ENCODE measurements around the gene NDUFS5.
"Not testable (repeated sequence)": the region's sequence is repeated elsewhere in the genome, so short reads cannot be mapped to it uniquely, and the experiment has no call there.

NDUFS5 gene

GRCh38 chr1:39061951-39062350 is 35.8 kb downstream of the NDUFS5 start:
- DNase-seq (ENCODE audit: low read depth), result peak; percentile 43
- no peak overlapping the region for H3K4me3 ChIP-seq (replicated peaks; ENCODE audit: low read depth, low read length)
- no peak for TF ChIP-seq CTCF (IDR thresholded peaks at IDR 0.05; ENCODE audit: low read length, missing control alignments)

- no peak for TF ChIP-seq CTCF (IDR thresholded peaks at IDR 0.05; ENCODE audit: low read length, missing control alignments)
- no peak overlapping the region for H3K4me3 ChIP-seq (replicated peaks; ENCODE audit: low read depth, low read length)
- no peak for DNase-seq (ENCODE audit: low read depth)
Observed at GRCh38 chr1:39063191-39063590, 37.0 kb downstream of the NDUFS5 start.

GRCh38 chr1:39063775-39064174 is 37.6 kb downstream of the NDUFS5 start:
- peak; percentile 48 for DNase-seq (ENCODE audit: low read depth)
- no peak overlapping the region for H3K4me3 ChIP-seq (replicated peaks; ENCODE audit: low read depth, low read length)
- no peak for TF ChIP-seq CTCF (IDR thresholded peaks at IDR 0.05; ENCODE audit: low read length, missing control alignments)

GRCh38 chr1:39065542-39065941 is 39.4 kb downstream of the NDUFS5 start:
- no peak for DNase-seq (ENCODE audit: low read depth)
- H3K4me3 ChIP-seq (replicated peaks; ENCODE audit: low read depth, low read length), result no peak overlapping the region
- no peak for TF ChIP-seq CTCF (IDR thresholded peaks at IDR 0.05; ENCODE audit: low read length, missing control alignments)

- not testable (repeated sequence) for H3K4me3 ChIP-seq (replicated peaks; ENCODE audit: low read depth, low read length); DNase-seq (ENCODE audit: low read depth)
Observed at GRCh38 chr1:39068227-39068626, 42.1 kb downstream of the NDUFS5 start.

GRCh38 chr1:39071557-39071956 is 45.4 kb downstream of the NDUFS5 start:
- not testable (repeated sequence) for DNase-seq (ENCODE audit: low read depth); H3K4me3 ChIP-seq (replicated peaks; ENCODE audit: low read depth, low read length)

- TF ChIP-seq CTCF (IDR thresholded peaks at IDR 0.05; ENCODE audit: low read length, missing control alignments), result no peak
- no peak overlapping the region for H3K4me3 ChIP-seq (replicated peaks; ENCODE audit: low read depth, low read length)
- peak; percentile 83 for DNase-seq (ENCODE audit: low read depth)
Observed at GRCh38 chr1:39076127-39076798, 50.1 kb downstream of the NDUFS5 start.

- TF ChIP-seq CTCF (IDR thresholded peaks at IDR 0.05; ENCODE audit: low read length, missing control alignments), result no peak
Observed at GRCh38 chr1:39076799-39077148, 50.6 kb downstream of the NDUFS5 start.

More at GRCh38 chr1:39076799-39077148, 50.6 kb downstream of the NDUFS5 start:
- H3K4me3 ChIP-seq (replicated peaks; ENCODE audit: low read depth, low read length), result no peak overlapping the region
- DNase-seq (ENCODE audit: low read depth), result no peak

Measured in fibroblast of pulmonary artery (primary cell).